ENCODE results near the gene CRABP1. TPM values are rescaled to one million over a fixed set of nuclear protein-coding genes. Genes with fewer than 3 reads are reported as not detected.

The CRABP1 gene
- polyA plus RNA-seq, 3 donors: not detected

- Mint-ChIP-seq H3K27ac (peak overlapping the region in 2 of 7 donors; percentile 30 to 36), H3K4me3 (no peak overlapping the region), H3K36me3 (no peaks in the 10 kb centered on the region), H3K27me3 (ENCODE audit: low read depth in 3 of 3) (peaks cover 0 to 7% (median 0%) of the 10 kb centered on the region in 3 donors), H3K4me1 (peaks cover 11% of the 10 kb centered on the region), H3K9me3 (peaks cover 0 to under 1% (median 0%) of the 10 kb centered on the region in 7 donors)
- no peaks in the 10 kb centered on the region for H3K79me2 ChIP-seq (ENCODE audit: insufficient read depth, low read length)
- H3K4me3 ChIP-seq (replicated peaks in 1 of 3; ENCODE audit: low read depth in 2 of 3, low read length in 3 of 3): no peak overlapping the region
- intact Hi-C loops (cut with micrococcal nuclease): no loop called here
- DNase-seq: no peak
- no peak overlapping the region for H2AFZ ChIP-seq (ENCODE audit: insufficient read depth, low read depth, low read length, poor library complexity, severe bottlenecking)
- H3K9me3 ChIP-seq (replicated peaks in 1 of 2; ENCODE audit: control insufficient read depth in 1 of 2, insufficient read depth in 1 of 2, low read length in 2 of 2): no peaks in the 10 kb centered on the region
- H3K36me3 ChIP-seq (replicated peaks in 1 of 2; ENCODE audit: control insufficient read depth in 1 of 2, insufficient read depth in 2 of 2, low read length in 2 of 2): no peaks in the 10 kb centered on the region
- H4K20me1 ChIP-seq (ENCODE audit: insufficient read depth, low read length): no peaks in the 10 kb centered on the region
- WGBS (ENCODE audit: insufficient coverage): 98% methylated on average over 4 of the region's 5 CpGs
- peaks cover 12% of the 10 kb centered on the region in 2 donors for H3K4me1 ChIP-seq (ENCODE audit: control insufficient read depth in 1 of 2, insufficient read depth in 2 of 2, low read length in 2 of 2)
- H3K9ac ChIP-seq (ENCODE audit: insufficient read depth, low read length, poor library complexity, severe bottlenecking): no peak overlapping the region
- H3K27me3 ChIP-seq (ENCODE audit: control insufficient read depth in 2 of 2, insufficient read depth in 2 of 2, low read length in 2 of 2): no peaks in the 10 kb centered on the region
- no peak overlapping the region for H3K27ac ChIP-seq (ENCODE audit: low read depth in 1 of 2, low read length in 2 of 2)
- TF ChIP-seq CTCF (IDR thresholded peaks at IDR 0.05): no peak
- no peak overlapping the region for H3K4me2 ChIP-seq (replicated peaks; ENCODE audit: extremely low read depth, low read length, poor library complexity, severe bottlenecking)
Measured at GRCh38 chr15:78312957-78313356, 27.2 kb upstream of the CRABP1 start.

GRCh38 chr15:78313383-78313782, 26.8 kb upstream of the CRABP1 start:
- no peak overlapping the region for H3K4me2 ChIP-seq (replicated peaks; ENCODE audit: extremely low read depth, low read length, poor library complexity, severe bottlenecking)
- no peak overlapping the region for H3K4me3 ChIP-seq (replicated peaks in 1 of 3; ENCODE audit: low read depth in 2 of 3, low read length in 3 of 3)
- H2AFZ ChIP-seq (ENCODE audit: insufficient read depth, low read depth, low read length, poor library complexity, severe bottlenecking): no peak overlapping the region
- no peaks in the 10 kb centered on the region for H3K36me3 Mint-ChIP-seq
- H3K9me3 ChIP-seq (replicated peaks in 1 of 2; ENCODE audit: control insufficient read depth in 1 of 2, insufficient read depth in 1 of 2, low read length in 2 of 2): no peaks in the 10 kb centered on the region
- no peak overlapping the region for H3K9ac ChIP-seq (ENCODE audit: insufficient read depth, low read length, poor library complexity, severe bottlenecking)
- no peaks in the 10 kb centered on the region for H3K27me3 ChIP-seq (ENCODE audit: control insufficient read depth in 2 of 2, insufficient read depth in 2 of 2, low read length in 2 of 2)
- H3K4me1 Mint-ChIP-seq: peaks cover 7% of the 10 kb centered on the region
- H3K4me3 Mint-ChIP-seq: no peak overlapping the region
- WGBS (ENCODE audit: insufficient coverage): 80% methylated on average over 8 of the region's 8 CpGs
- no peaks in the 10 kb centered on the region for H3K79me2 ChIP-seq (ENCODE audit: insufficient read depth, low read length)
- peaks cover 7 to 8% of the 10 kb centered on the region in 2 donors for H3K4me1 ChIP-seq (ENCODE audit: control insufficient read depth in 1 of 2, insufficient read depth in 2 of 2, low read length in 2 of 2)
- TF ChIP-seq CTCF (IDR thresholded peaks at IDR 0.05): no peak
- H3K27ac Mint-ChIP-seq: peak overlapping the region in 1 of 7 donors; percentile 66
- peaks cover 0 to 7% (median 0%) of the 10 kb centered on the region in 3 donors for H3K27me3 Mint-ChIP-seq (ENCODE audit: low read depth in 3 of 3)
- no peak for DNase-seq
- H4K20me1 ChIP-seq (ENCODE audit: insufficient read depth, low read length): no peaks in the 10 kb centered on the region
- H3K9me3 Mint-ChIP-seq: no peaks in the 10 kb centered on the region
- intact Hi-C loops (cut with micrococcal nuclease): no loop called here
- no peaks in the 10 kb centered on the region for H3K36me3 ChIP-seq (replicated peaks in 1 of 2; ENCODE audit: control insufficient read depth in 1 of 2, insufficient read depth in 2 of 2, low read length in 2 of 2)
- H3K27ac ChIP-seq (ENCODE audit: low read depth in 1 of 2, low read length in 2 of 2): no peak overlapping the region
